GM23338 (cell line): ENCODE data around the gene SAMD11. TPM values are rescaled to one million over a fixed set of nuclear protein-coding genes. Genes with fewer than 3 reads are reported as not detected.

ENCODE experiments used
- ATAC-seq: fragments of 200-7000 bp; cut with Tn5 transposase; 3 replicates; pipeline ENCODE4 v1.9.1; 2020
- DNase-seq: peaks from one replicate; pipeline ENCODE4 v3.0.0-alpha.2; 2015; ENCODE audit warnings: low spot score
- H2AFZ ChIP-seq: fragments of 200-600 bp; sonication (generic); 2 replicates; pipeline ENCODE4 v1.8.0; 2016; ENCODE audit warnings: antibody characterized with exemption, mild to moderate bottlenecking, moderate library complexity
- H3F3A ChIP-seq: fragments of 200-600 bp; sonication (generic); replicated peaks from 2 replicates; pipeline ENCODE4 v1.8.0; 2017; ENCODE audit warnings: antibody characterized with exemption, mixed run types, low read depth
- H3K27ac ChIP-seq: fragments of 200-600 bp; sonication (generic); 2 replicates; pipeline ENCODE4 v1.6.1; 2016; ENCODE audit warnings: low read depth
- H3K27me3 ChIP-seq: fragments of 200-600 bp; sonication (generic); 2 replicates; pipeline ENCODE4 v1.8.0; 2016; ENCODE audit warnings: mild to moderate bottlenecking, mixed run types, moderate library complexity; ENCODE audit not compliant: insufficient read depth
- H3K36me3 ChIP-seq: fragments of 200-600 bp; sonication (generic); 2 replicates; pipeline ENCODE4 v1.8.0; 2016; ENCODE audit warnings: mild to moderate bottlenecking; ENCODE audit not compliant: insufficient read depth
- H3K4me1 ChIP-seq: fragments of 200-600 bp; sonication (generic); 2 replicates; pipeline ENCODE4 v1.8.0; 2016; ENCODE audit warnings: mild to moderate bottlenecking, moderate library complexity; ENCODE audit not compliant: insufficient read depth
- H3K4me2 ChIP-seq: fragments of 200-600 bp; sonication (generic); 2 replicates; pipeline ENCODE4 v1.7.1; 2017; ENCODE audit warnings: mixed run types
- H3K4me3 ChIP-seq: fragments of 200-600 bp; sonication (generic); 2 replicates; pipeline ENCODE4 v1.6.1; 2016; ENCODE audit warnings: mixed run types
- H3K79me2 ChIP-seq: fragments of 200-600 bp; sonication (generic); replicated peaks from 2 replicates; pipeline ENCODE4 v1.8.0; 2017; ENCODE audit warnings: mild to moderate bottlenecking; ENCODE audit not compliant: insufficient read depth
- H3K9me2 ChIP-seq: fragments of 200-600 bp; sonication (generic); 2 replicates; pipeline ENCODE4 v1.8.0; 2017; ENCODE audit not compliant: insufficient read depth
- H4K20me1 ChIP-seq: fragments of 200-600 bp; sonication (generic); replicated peaks from 2 replicates; pipeline ENCODE4 v1.8.0; 2017; ENCODE audit warnings: mild to moderate bottlenecking; ENCODE audit not compliant: insufficient read depth
- H3K27ac Mint-ChIP-seq: 2 replicates; pipeline ENCODE4 v1.8.0; 2020; ENCODE audit warnings: inconsistent platforms, mild to moderate bottlenecking, moderate library complexity, mixed read lengths
- H3K27me3 Mint-ChIP-seq: 3 replicates; pipeline ENCODE4 v1.8.0; 2022; ENCODE audit warnings: low read depth, mild to moderate bottlenecking, moderate library complexity, mixed read lengths, inconsistent platforms; ENCODE audit not compliant: insufficient read depth, poor library complexity
- H3K36me3 Mint-ChIP-seq: 3 replicates; pipeline ENCODE4 v1.8.0; 2021; ENCODE audit warnings: low read depth, mild to moderate bottlenecking, inconsistent platforms, moderate library complexity, mixed read lengths
- H3K4me1 Mint-ChIP-seq: 3 replicates; pipeline ENCODE4 v1.8.0; 2020; ENCODE audit warnings: mild to moderate bottlenecking, inconsistent platforms, mixed read lengths
- H3K4me3 Mint-ChIP-seq: 3 replicates; pipeline ENCODE4 v1.8.0; 2021; ENCODE audit warnings: moderate library complexity, mild to moderate bottlenecking, inconsistent platforms, mixed read lengths
- H3K9me3 Mint-ChIP-seq: 3 replicates; pipeline ENCODE4 v1.8.0; 2020; ENCODE audit warnings: moderate library complexity, mild to moderate bottlenecking, inconsistent platforms, mixed read lengths
- CREB1 ChIP-seq: fragments of 250-450 bp; sonication (Bioruptor Pico); IDR thresholded peaks from 2 replicates; pipeline ENCODE4 v1.5.0; 2020; ENCODE audit warnings: low read depth, mild to moderate bottlenecking, moderate library complexity
- EZH2phosphoT487 ChIP-seq: fragments of 200-600 bp; sonication (generic); IDR thresholded peaks from one replicate; pipeline ENCODE4 v1.8.1; 2018; ENCODE audit warnings: antibody characterized with exemption; ENCODE audit not compliant: unreplicated experiment
- JUNB ChIP-seq: IDR thresholded peaks from one replicate; pipeline ENCODE4 v1.6.1; 2016; ENCODE audit warnings: antibody characterized with exemption; ENCODE audit not compliant: unreplicated experiment
- polyA plus RNA-seq: library from polyadenylated mRNA; unstranded; fragments of >200 nt; fragmentation: Nextera tagmentation; extraction: Ambion mirVana; gene quantifications from 2 replicates; pipeline ENCODE4 v1.2.1, GENCODE V29; 2016
- total RNA-seq: library from RNA; depleted of rRNA; stranded (reverse); fragments of >200 nt; shearing (Covaris generic); gene quantifications from 2 replicates; pipeline ENCODE4 v1.2.3, GENCODE V29; 2014
- TF ChIP-seq, protein P1 (sequence below): IDR thresholded peaks from 2 replicates; pipeline ENCODE4 v1.6.1; 2016; ENCODE audit warnings: antibody characterized with exemption
- TF ChIP-seq, protein P2 (sequence below), 2 experiments: fragments of 200-600 bp in 1 of 2; sonication (generic) in 1 of 2; conservative IDR thresholded peaks; 2 replicates each; pipeline versions ENCODE4 v1.5.1 to v1.6.1; 2016 to 2017; ENCODE audit warnings: antibody characterized with exemption in 2 of 2, low read depth in 2 of 2, mild to moderate bottlenecking in 2 of 2, moderate library complexity in 1 of 2
- TF ChIP-seq, protein P3 (sequence below): fragments of 250-450 bp; sonication (Bioruptor Pico); IDR thresholded peaks from 2 replicates; pipeline ENCODE4 v1.5.0; 2020; ENCODE audit warnings: mild to moderate bottlenecking, moderate library complexity
- TF ChIP-seq, protein P4 (sequence below): IDR thresholded peaks from one replicate; pipeline ENCODE4 v1.6.1; 2018; ENCODE audit warnings: antibody characterized with exemption; ENCODE audit not compliant: unreplicated experiment

Gene SAMD11
- total and polyA plus RNA-seq, 2 experiments from 2014 or later, result 0.14 to 0.40 TPM

DNA sequence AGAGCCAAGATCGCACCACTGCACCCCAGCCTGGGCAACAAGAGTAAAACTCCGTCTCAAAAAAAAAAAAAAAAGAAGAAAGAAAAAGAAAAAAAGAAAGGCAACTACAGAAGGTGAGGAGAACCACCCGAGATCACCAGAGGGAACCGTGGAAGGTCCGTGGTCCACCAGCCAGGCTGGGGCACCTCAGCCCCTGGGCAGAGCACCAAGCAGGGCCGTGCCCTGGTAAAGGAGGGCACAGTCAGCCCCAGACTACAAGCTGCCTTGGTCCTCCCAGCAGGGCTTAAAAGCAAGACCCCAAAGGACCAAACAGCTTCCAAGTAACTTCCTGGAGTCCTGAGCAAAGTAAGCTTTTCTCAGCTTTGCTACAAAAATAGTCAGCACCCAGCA, 8.8 kb upstream of the SAMD11 start:
- no peaks in the 10 kb centered on the region for H3K36me3 ChIP-seq
- H3F3A ChIP-seq, result no peaks in the 10 kb centered on the region
- peaks cover 77% of the 10 kb centered on the region for H3K27me3 ChIP-seq
- no peaks in the 10 kb centered on the region for H4K20me1 ChIP-seq
- Mint-ChIP-seq H3K36me3 (no peaks in the 10 kb centered on the region), H3K4me3 (no peak overlapping the region; the same call in 2 of the 3 replicates), H3K4me1 (peaks cover 9% of the 10 kb centered on the region; the same call in 2 of the 3 replicates), H3K9me3 (peaks cover 4% of the 10 kb centered on the region; the same call in 1 of the 3 replicates), H3K27ac (no peak overlapping the region), H3K27me3 (peaks cover 56% of the 10 kb centered on the region)
- DNase-seq (no peak), ATAC-seq (no peak)
- no peak overlapping the region for H3K4me2 ChIP-seq
- no peak overlapping the region for H3K27ac ChIP-seq
- no peaks in the 10 kb centered on the region for H3K9me2 ChIP-seq
- TF ChIP-seq, protein P1, sequence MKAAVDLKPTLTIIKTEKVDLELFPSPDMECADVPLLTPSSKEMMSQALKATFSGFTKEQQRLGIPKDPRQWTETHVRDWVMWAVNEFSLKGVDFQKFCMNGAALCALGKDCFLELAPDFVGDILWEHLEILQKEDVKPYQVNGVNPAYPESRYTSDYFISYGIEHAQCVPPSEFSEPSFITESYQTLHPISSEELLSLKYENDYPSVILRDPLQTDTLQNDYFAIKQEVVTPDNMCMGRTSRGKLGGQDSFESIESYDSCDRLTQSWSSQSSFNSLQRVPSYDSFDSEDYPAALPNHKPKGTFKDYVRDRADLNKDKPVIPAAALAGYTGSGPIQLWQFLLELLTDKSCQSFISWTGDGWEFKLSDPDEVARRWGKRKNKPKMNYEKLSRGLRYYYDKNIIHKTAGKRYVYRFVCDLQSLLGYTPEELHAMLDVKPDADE, result no peak
- TF ChIP-seq EZH2phosphoT487, result no peak
- TF ChIP-seq CREB1, result no peak
- TF ChIP-seq, protein P2, sequence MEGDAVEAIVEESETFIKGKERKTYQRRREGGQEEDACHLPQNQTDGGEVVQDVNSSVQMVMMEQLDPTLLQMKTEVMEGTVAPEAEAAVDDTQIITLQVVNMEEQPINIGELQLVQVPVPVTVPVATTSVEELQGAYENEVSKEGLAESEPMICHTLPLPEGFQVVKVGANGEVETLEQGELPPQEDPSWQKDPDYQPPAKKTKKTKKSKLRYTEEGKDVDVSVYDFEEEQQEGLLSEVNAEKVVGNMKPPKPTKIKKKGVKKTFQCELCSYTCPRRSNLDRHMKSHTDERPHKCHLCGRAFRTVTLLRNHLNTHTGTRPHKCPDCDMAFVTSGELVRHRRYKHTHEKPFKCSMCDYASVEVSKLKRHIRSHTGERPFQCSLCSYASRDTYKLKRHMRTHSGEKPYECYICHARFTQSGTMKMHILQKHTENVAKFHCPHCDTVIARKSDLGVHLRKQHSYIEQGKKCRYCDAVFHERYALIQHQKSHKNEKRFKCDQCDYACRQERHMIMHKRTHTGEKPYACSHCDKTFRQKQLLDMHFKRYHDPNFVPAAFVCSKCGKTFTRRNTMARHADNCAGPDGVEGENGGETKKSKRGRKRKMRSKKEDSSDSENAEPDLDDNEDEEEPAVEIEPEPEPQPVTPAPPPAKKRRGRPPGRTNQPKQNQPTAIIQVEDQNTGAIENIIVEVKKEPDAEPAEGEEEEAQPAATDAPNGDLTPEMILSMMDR (conservative IDR thresholded peaks at IDR 0.05; ENCODE audit: low read depth in 2 of 2), result no peak
- TF ChIP-seq, protein P3, sequence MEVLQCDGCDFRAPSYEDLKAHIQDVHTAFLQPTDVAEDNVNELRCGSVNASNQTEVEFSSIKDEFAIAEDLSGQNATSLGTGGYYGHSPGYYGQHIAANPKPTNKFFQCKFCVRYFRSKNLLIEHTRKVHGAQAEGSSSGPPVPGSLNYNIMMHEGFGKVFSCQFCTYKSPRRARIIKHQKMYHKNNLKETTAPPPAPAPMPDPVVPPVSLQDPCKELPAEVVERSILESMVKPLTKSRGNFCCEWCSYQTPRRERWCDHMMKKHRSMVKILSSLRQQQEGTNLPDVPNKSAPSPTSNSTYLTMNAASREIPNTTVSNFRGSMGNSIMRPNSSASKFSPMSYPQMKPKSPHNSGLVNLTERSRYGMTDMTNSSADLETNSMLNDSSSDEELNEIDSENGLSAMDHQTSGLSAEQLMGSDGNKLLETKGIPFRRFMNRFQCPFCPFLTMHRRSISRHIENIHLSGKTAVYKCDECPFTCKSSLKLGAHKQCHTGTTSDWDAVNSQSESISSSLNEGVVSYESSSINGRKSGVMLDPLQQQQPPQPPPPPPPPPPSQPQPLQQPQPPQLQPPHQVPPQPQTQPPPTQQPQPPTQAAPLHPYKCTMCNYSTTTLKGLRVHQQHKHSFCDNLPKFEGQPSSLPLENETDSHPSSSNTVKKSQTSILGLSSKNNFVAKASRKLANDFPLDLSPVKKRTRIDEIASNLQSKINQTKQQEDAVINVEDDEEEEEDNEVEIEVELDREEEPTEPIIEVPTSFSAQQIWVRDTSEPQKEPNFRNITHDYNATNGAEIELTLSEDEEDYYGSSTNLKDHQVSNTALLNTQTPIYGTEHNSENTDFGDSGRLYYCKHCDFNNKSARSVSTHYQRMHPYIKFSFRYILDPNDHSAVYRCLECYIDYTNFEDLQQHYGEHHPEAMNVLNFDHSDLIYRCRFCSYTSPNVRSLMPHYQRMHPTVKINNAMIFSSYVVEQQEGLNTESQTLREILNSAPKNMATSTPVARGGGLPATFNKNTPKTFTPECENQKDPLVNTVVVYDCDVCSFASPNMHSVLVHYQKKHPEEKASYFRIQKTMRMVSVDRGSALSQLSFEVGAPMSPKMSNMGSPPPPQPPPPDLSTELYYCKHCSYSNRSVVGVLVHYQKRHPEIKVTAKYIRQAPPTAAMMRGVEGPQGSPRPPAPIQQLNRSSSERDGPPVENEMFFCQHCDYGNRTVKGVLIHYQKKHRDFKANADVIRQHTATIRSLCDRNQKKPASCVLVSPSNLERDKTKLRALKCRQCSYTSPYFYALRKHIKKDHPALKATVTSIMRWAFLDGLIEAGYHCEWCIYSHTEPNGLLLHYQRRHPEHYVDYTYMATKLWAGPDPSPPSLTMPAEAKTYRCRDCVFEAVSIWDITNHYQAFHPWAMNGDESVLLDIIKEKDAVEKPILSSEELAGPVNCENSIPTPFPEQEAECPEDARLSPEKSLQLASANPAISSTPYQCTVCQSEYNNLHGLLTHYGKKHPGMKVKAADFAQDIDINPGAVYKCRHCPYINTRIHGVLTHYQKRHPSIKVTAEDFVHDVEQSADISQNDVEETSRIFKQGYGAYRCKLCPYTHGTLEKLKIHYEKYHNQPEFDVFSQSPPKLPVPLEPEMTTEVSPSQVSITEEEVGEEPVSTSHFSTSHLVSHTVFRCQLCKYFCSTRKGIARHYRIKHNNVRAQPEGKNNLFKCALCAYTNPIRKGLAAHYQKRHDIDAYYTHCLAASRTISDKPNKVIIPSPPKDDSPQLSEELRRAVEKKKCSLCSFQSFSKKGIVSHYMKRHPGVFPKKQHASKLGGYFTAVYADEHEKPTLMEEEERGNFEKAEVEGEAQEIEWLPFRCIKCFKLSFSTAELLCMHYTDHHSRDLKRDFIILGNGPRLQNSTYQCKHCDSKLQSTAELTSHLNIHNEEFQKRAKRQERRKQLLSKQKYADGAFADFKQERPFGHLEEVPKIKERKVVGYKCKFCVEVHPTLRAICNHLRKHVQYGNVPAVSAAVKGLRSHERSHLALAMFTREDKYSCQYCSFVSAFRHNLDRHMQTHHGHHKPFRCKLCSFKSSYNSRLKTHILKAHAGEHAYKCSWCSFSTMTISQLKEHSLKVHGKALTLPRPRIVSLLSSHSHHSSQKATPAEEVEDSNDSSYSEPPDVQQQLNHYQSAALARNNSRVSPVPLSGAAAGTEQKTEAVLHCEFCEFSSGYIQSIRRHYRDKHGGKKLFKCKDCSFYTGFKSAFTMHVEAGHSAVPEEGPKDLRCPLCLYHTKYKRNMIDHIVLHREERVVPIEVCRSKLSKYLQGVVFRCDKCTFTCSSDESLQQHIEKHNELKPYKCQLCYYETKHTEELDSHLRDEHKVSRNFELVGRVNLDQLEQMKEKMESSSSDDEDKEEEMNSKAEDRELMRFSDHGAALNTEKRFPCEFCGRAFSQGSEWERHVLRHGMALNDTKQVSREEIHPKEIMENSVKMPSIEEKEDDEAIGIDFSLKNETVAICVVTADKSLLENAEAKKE (CRISPR knock-in tag), result no peak
- TF ChIP-seq JUNB, result no peak
- TF ChIP-seq, protein P4, sequence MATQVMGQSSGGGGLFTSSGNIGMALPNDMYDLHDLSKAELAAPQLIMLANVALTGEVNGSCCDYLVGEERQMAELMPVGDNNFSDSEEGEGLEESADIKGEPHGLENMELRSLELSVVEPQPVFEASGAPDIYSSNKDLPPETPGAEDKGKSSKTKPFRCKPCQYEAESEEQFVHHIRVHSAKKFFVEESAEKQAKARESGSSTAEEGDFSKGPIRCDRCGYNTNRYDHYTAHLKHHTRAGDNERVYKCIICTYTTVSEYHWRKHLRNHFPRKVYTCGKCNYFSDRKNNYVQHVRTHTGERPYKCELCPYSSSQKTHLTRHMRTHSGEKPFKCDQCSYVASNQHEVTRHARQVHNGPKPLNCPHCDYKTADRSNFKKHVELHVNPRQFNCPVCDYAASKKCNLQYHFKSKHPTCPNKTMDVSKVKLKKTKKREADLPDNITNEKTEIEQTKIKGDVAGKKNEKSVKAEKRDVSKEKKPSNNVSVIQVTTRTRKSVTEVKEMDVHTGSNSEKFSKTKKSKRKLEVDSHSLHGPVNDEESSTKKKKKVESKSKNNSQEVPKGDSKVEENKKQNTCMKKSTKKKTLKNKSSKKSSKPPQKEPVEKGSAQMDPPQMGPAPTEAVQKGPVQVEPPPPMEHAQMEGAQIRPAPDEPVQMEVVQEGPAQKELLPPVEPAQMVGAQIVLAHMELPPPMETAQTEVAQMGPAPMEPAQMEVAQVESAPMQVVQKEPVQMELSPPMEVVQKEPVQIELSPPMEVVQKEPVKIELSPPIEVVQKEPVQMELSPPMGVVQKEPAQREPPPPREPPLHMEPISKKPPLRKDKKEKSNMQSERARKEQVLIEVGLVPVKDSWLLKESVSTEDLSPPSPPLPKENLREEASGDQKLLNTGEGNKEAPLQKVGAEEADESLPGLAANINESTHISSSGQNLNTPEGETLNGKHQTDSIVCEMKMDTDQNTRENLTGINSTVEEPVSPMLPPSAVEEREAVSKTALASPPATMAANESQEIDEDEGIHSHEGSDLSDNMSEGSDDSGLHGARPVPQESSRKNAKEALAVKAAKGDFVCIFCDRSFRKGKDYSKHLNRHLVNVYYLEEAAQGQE, result no peak
- H2AFZ ChIP-seq, result no peak overlapping the region
- H3K79me2 ChIP-seq, result no peaks in the 10 kb centered on the region
- H3K4me1 ChIP-seq, result no peaks in the 10 kb centered on the region
- no peak overlapping the region for H3K4me3 ChIP-seq
